Measurements from ENCODE around the gene SEPTIN8.

DNA sequence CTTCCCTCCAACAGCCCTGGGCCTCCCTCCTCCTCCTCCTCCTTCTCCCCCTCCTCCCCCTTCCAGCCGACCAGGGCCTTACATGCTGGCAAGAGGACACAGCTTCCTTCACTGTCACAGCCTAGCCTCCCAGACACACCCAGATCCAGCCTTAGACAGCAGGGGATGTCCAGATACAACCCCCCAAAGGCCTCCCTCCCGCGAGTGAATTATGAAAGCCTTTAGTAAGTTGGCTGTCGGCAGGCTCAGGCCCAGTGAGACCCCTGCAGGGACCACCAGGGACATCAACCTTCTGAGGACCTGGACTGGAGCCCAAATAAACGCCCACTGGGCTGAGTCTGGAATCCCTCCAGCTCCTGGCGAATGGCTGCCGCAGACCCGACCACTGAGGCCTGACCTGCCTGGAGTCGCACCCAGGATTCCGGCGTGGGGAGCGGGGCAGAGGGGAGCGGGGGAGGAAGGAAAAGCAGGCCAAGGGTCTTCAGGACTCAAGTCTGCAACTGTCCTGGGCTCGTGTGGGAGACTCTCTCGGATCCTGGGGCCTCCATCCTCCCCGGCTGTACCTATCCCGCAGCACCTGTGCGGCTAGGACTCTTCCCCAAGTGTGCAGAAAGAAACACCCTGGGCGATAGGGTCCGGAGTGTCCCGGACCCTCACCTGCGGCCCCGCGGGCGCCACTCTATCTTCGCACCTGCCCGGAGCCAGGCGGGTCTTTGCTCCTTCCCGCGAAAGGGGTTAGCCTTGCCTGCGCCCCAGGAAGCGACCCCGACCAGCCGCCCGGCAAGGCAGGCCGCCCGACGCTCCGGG is 705 bp downstream of the SEPTIN8 start:
- TF ChIP-seq, protein P1, sequence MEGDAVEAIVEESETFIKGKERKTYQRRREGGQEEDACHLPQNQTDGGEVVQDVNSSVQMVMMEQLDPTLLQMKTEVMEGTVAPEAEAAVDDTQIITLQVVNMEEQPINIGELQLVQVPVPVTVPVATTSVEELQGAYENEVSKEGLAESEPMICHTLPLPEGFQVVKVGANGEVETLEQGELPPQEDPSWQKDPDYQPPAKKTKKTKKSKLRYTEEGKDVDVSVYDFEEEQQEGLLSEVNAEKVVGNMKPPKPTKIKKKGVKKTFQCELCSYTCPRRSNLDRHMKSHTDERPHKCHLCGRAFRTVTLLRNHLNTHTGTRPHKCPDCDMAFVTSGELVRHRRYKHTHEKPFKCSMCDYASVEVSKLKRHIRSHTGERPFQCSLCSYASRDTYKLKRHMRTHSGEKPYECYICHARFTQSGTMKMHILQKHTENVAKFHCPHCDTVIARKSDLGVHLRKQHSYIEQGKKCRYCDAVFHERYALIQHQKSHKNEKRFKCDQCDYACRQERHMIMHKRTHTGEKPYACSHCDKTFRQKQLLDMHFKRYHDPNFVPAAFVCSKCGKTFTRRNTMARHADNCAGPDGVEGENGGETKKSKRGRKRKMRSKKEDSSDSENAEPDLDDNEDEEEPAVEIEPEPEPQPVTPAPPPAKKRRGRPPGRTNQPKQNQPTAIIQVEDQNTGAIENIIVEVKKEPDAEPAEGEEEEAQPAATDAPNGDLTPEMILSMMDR (IDR thresholded peaks at IDR 0.05 in 8 of 11, conservative IDR thresholded peaks at IDR 0.05 in 3 of 11) = no peak
- no peak for TF ChIP-seq POLR2AphosphoS5 (IDR thresholded peaks at IDR 0.05)
